ENCODE measurements around the gene KAZN.

Gene KAZN

GRCh38 chr1:14723401-14723800, 124.9 kb downstream of the KAZN start:
- no peak for DNase-seq
- in situ Hi-C loops (cut with HindIII; ENCODE audit: low pct_ligation_motif_present, low pct_unique_long_range_greater_than_20kb, low sequenced_read_pairs) = no loop called here

- no peak for DNase-seq
- in situ Hi-C loops (cut with HindIII; ENCODE audit: low pct_ligation_motif_present, low pct_unique_long_range_greater_than_20kb, low sequenced_read_pairs) = no loop called here
Observed at GRCh38 chr1:14724246-14724645, 125.8 kb downstream of the KAZN start.

GRCh38 chr1:14724678-14725077, 126.2 kb downstream of the KAZN start:
- in situ Hi-C loops (cut with HindIII; ENCODE audit: low pct_ligation_motif_present, low pct_unique_long_range_greater_than_20kb, low sequenced_read_pairs) = no loop called here

GRCh38 chr1:14725238-14725637, 126.8 kb downstream of the KAZN start:
- no peak for DNase-seq
- in situ Hi-C loops (cut with HindIII; ENCODE audit: low pct_ligation_motif_present, low pct_unique_long_range_greater_than_20kb, low sequenced_read_pairs) = no loop called here

More at GRCh38 chr1:14724678-14725077, 126.2 kb downstream of the KAZN start:
- DNase-seq = no peak

GRCh38 chr1:14725695-14726094, 127.2 kb downstream of the KAZN start:
- no peak for DNase-seq
- in situ Hi-C loops (cut with HindIII; ENCODE audit: low pct_ligation_motif_present, low pct_unique_long_range_greater_than_20kb, low sequenced_read_pairs) = no loop called here

- DNase-seq = no peak
Observed at GRCh38 chr1:14726606-14727005, 128.1 kb downstream of the KAZN start.

GRCh38 chr1:14728516-14728915, 130.0 kb downstream of the KAZN start:
- DNase-seq = no peak
- in situ Hi-C loops (cut with HindIII; ENCODE audit: low pct_ligation_motif_present, low pct_unique_long_range_greater_than_20kb, low sequenced_read_pairs) = no loop called here

More at GRCh38 chr1:14726606-14727005, 128.1 kb downstream of the KAZN start:
- in situ Hi-C loops (cut with HindIII; ENCODE audit: low pct_ligation_motif_present, low pct_unique_long_range_greater_than_20kb, low sequenced_read_pairs) = no loop called here

- DNase-seq = peak; percentile 4
- in situ Hi-C loops (cut with HindIII; ENCODE audit: low pct_ligation_motif_present, low pct_unique_long_range_greater_than_20kb, low sequenced_read_pairs) = no loop called here
Observed at GRCh38 chr1:14732728-14733047, 134.2 kb downstream of the KAZN start.

- in situ Hi-C loops (cut with HindIII; ENCODE audit: low pct_ligation_motif_present, low pct_unique_long_range_greater_than_20kb, low sequenced_read_pairs) = no loop called here
Observed at GRCh38 chr1:14733048-14733778, 134.7 kb downstream of the KAZN start.

GRCh38 chr1:14733779-14734140, 135.3 kb downstream of the KAZN start:
- in situ Hi-C loops (cut with HindIII; ENCODE audit: low pct_ligation_motif_present, low pct_unique_long_range_greater_than_20kb, low sequenced_read_pairs) = no loop called here
- DNase-seq = no peak

More at GRCh38 chr1:14733048-14733778, 134.7 kb downstream of the KAZN start:
- peak; percentile 10 for DNase-seq

- in situ Hi-C loops (cut with HindIII; ENCODE audit: low pct_ligation_motif_present, low pct_unique_long_range_greater_than_20kb, low sequenced_read_pairs) = no loop called here
- DNase-seq = no peak
Observed at GRCh38 chr1:14735841-14736240, 137.4 kb downstream of the KAZN start.

GRCh38 chr1:14737561-14738094, 139.1 kb downstream of the KAZN start:
- in situ Hi-C loops (cut with HindIII; ENCODE audit: low pct_ligation_motif_present, low pct_unique_long_range_greater_than_20kb, low sequenced_read_pairs) = no loop called here
- no peak for DNase-seq

GRCh38 chr1:14738235-14738634, 139.8 kb downstream of the KAZN start:
- DNase-seq = no peak
- in situ Hi-C loops (cut with HindIII; ENCODE audit: low pct_ligation_motif_present, low pct_unique_long_range_greater_than_20kb, low sequenced_read_pairs) = no loop called here

- in situ Hi-C loops (cut with HindIII; ENCODE audit: low pct_ligation_motif_present, low pct_unique_long_range_greater_than_20kb, low sequenced_read_pairs) = no loop called here
- DNase-seq = no peak
Observed at GRCh38 chr1:14738647-14739046, 140.2 kb downstream of the KAZN start.

- in situ Hi-C loops (cut with HindIII; ENCODE audit: low pct_ligation_motif_present, low pct_unique_long_range_greater_than_20kb, low sequenced_read_pairs) = no loop called here
- DNase-seq = no peak
Observed at GRCh38 chr1:14739082-14739832, 140.8 kb downstream of the KAZN start.

GRCh38 chr1:14740016-14740415, 141.5 kb downstream of the KAZN start:
- no peak for DNase-seq

GRCh38 chr1:14741082-14741481, 142.6 kb downstream of the KAZN start:
- in situ Hi-C loops (cut with HindIII; ENCODE audit: low pct_ligation_motif_present, low pct_unique_long_range_greater_than_20kb, low sequenced_read_pairs) = no loop called here

More at GRCh38 chr1:14740016-14740415, 141.5 kb downstream of the KAZN start:
- in situ Hi-C loops (cut with HindIII; ENCODE audit: low pct_ligation_motif_present, low pct_unique_long_range_greater_than_20kb, low sequenced_read_pairs) = no loop called here

GRCh38 chr1:14741532-14741931, 143.0 kb downstream of the KAZN start:
- in situ Hi-C loops (cut with HindIII; ENCODE audit: low pct_ligation_motif_present, low pct_unique_long_range_greater_than_20kb, low sequenced_read_pairs) = no loop called here
- no peak for DNase-seq

More at GRCh38 chr1:14741082-14741481, 142.6 kb downstream of the KAZN start:
- DNase-seq = no peak

- DNase-seq = peak; percentile 74
- in situ Hi-C loops (cut with HindIII; ENCODE audit: low pct_ligation_motif_present, low pct_unique_long_range_greater_than_20kb, low sequenced_read_pairs) = no loop called here
Observed at GRCh38 chr1:14742181-14742980, 143.9 kb downstream of the KAZN start.
